Mesendoderm (in vitro differentiated cells): ENCODE measurements around the gene AMMECR1L.

Source experiments
- DNase-seq: peaks from one replicate; pipeline ENCODE4 v3.0.0; 2013
- H2AK5ac ChIP-seq: 2 replicates; pipeline ENCODE4 v1.6.1; 2013; ENCODE audit warnings: low read length, inconsistent platforms
- H2BK120ac ChIP-seq: 2 replicates; pipeline ENCODE4 v1.6.1; 2013; ENCODE audit warnings: low read depth, mild to moderate bottlenecking, low read length, moderate library complexity, mixed read lengths
- H2BK15ac ChIP-seq: replicated peaks from 2 replicates; pipeline ENCODE4 v1.6.1; 2013; ENCODE audit warnings: low read depth, mild to moderate bottlenecking, moderate library complexity
- H2BK5ac ChIP-seq: 2 replicates; pipeline ENCODE4 v1.6.1; 2013; ENCODE audit warnings: low read length, inconsistent platforms
- H3K18ac ChIP-seq: 2 replicates; pipeline ENCODE4 v1.6.1; 2013; ENCODE audit warnings: mild to moderate bottlenecking, low read length, mixed read lengths
- H3K23ac ChIP-seq: one replicate; pipeline ENCODE4 v1.6.1; 2013; ENCODE audit warnings: low read length
- H3K27ac ChIP-seq: 2 replicates; pipeline ENCODE4 v1.5.1; 2013; ENCODE audit warnings: low read depth, mild to moderate bottlenecking, inconsistent platforms, low read length, moderate library complexity
- H3K27me3 ChIP-seq: 2 replicates; pipeline ENCODE4 v1.6.1; 2013; ENCODE audit warnings: low read length, control low read depth, mild to moderate bottlenecking, inconsistent platforms; ENCODE audit not compliant: insufficient read depth, poor library complexity
- H3K36me3 ChIP-seq: 2 replicates; pipeline ENCODE4 v1.6.1; 2013; ENCODE audit warnings: low read length, inconsistent platforms; ENCODE audit not compliant: control insufficient read depth, insufficient read depth
- H3K4ac ChIP-seq: one replicate; pipeline ENCODE4 v1.6.1; 2013; ENCODE audit warnings: low read depth, mild to moderate bottlenecking, low read length, moderate library complexity
- H3K4me1 ChIP-seq: 2 replicates; pipeline ENCODE4 v1.6.1; 2013; ENCODE audit warnings: low read depth, low read length, inconsistent platforms; ENCODE audit not compliant: control insufficient read depth
- H3K4me2 ChIP-seq: 2 replicates; pipeline ENCODE4 v1.6.1; 2013; ENCODE audit warnings: low read length
- H3K4me3 ChIP-seq: 2 replicates; pipeline ENCODE4 v1.5.1; 2013; ENCODE audit warnings: mild to moderate bottlenecking, low read length
- H3K56ac ChIP-seq: one replicate; pipeline ENCODE4 v1.6.1; 2013; ENCODE audit warnings: low read length
- H3K79me1 ChIP-seq: 2 replicates; pipeline ENCODE4 v1.6.1; 2013; ENCODE audit warnings: low read length, inconsistent platforms
- H3K79me2 ChIP-seq: 2 replicates; pipeline ENCODE4 v1.6.1; 2013; ENCODE audit warnings: mild to moderate bottlenecking, low read length; ENCODE audit not compliant: control insufficient read depth, insufficient read depth
- H3K9ac ChIP-seq: 2 replicates; pipeline ENCODE4 v1.6.1; 2013; ENCODE audit warnings: low read length, inconsistent platforms
- H4K5ac ChIP-seq: one replicate; pipeline ENCODE4 v1.6.1; 2013; ENCODE audit warnings: low read length
- H4K8ac ChIP-seq: one replicate; pipeline ENCODE4 v1.6.1; 2013; ENCODE audit warnings: low read depth, mild to moderate bottlenecking, control low read depth, low read length, moderate library complexity
- WGBS: extraction: QIAGEN DNeasy Blood & Tissue Kit; methylation state at CpG from one replicate; pipeline ENCODE4 v1.1.7; 2013; ENCODE audit warnings: low lambda C conversion rate, missing lambda C conversion rate; ENCODE audit not compliant: insufficient coverage; ENCODE audit errors: extremely low coverage; 5-methylcytosine and 5-hydroxymethylcytosine counted together

The AMMECR1L gene

DNA sequence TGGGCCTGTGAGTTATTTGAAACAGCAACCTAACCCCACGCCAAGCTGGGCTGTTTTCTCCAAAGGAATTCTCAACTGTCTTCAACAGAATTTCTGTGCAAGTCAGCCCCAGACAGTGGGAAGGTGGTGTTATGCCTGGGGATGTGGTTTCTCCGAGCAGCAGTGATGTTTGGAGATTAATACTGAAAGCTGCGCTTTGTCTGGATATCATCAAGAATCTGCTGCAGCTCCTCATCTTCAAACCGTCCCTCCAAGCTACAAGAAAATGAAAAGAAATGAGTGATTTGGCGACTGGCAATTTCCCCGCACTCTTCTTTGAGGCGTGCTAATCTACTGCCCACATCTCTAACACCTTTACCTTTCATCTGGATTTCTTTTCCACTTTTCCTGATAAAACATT is 37.8 kb downstream of the AMMECR1L start:
- Histone ChIP-seq H4K5ac (no peak overlapping the region), H3K4me3 (no peak overlapping the region), H3K4me1 (no peaks in the 10 kb centered on the region), H2BK120ac (no peak overlapping the region), H3K79me1 (peaks cover 8% of the 10 kb centered on the region), H2BK5ac (no peak overlapping the region), H3K56ac (no peak overlapping the region), H3K18ac (no peak overlapping the region), H3K4me2 (no peak overlapping the region), H3K23ac (no peak overlapping the region), H3K9ac (no peak overlapping the region), H4K8ac (no peak overlapping the region), H2BK15ac (no peak overlapping the region), H3K27me3 (no peaks in the 10 kb centered on the region), H2AK5ac (no peak overlapping the region), H3K4ac (no peak overlapping the region), H3K27ac (no peak overlapping the region), H3K36me3 (peaks cover 10% of the 10 kb centered on the region), H3K79me2 (peaks cover 8% of the 10 kb centered on the region)
- no CpG with 5 or more reads among the region's 7 CpGs for WGBS
- DNase-seq = no peak

DNA sequence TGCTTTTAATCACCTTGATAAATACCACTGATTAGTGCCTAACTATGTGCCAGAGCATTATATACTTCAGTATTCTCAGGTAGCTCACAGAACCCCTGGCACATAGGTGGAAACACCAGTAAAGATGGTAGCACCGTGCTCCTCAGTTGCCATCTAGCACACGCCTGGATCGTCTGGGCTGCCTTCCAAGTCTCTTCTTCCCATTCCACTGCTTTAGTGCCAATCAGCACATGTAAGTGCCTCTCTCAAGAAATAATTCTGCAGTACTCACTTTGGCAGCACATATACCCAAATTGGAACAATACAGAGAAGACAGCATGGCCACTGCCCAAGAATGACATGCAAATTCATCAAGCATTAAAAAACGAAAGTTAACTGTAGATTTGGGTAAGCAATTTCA is 40.8 kb downstream of the AMMECR1L start:
- Histone ChIP-seq H3K9ac (no peak overlapping the region), H3K56ac (no peak overlapping the region), H2BK5ac (no peak overlapping the region), H2AK5ac (no peak overlapping the region), H3K36me3 (peaks cover 8% of the 10 kb centered on the region), H3K4me1 (no peaks in the 10 kb centered on the region), H3K4ac (no peak overlapping the region), H3K27ac (no peak overlapping the region), H3K79me1 (no peaks in the 10 kb centered on the region), H4K8ac (no peak overlapping the region), H2BK120ac (no peak overlapping the region), H3K27me3 (no peaks in the 10 kb centered on the region), H3K4me3 (no peak overlapping the region), H3K4me2 (no peak overlapping the region), H3K18ac (no peak overlapping the region), H2BK15ac (no peak overlapping the region), H3K23ac (no peak overlapping the region), H3K79me2 (no peaks in the 10 kb centered on the region), H4K5ac (no peak overlapping the region)
- no peak for DNase-seq
- WGBS = no CpG with 5 or more reads among the region's 4 CpGs

DNA sequence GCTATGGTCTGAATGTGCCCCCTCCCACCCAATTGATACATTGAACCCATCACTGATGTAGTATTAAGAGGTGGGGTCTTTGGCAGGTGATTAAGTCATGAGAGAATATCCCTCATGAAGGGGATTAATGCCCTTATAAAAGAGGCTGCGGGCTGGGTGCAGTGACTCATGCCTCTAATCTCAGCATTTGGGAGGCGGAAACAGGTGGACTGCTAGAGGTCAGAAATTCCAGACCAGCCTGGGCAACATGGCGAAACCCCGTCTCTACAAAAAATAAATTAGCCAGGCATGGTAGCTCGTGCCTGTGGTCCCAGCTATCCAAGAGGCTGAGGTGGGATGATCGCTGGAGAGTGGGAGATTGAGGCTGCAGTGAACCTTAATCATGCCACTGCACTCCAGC is 42.1 kb downstream of the AMMECR1L start:
- no peak for DNase-seq
- Histone ChIP-seq H3K23ac (no peak overlapping the region), H3K27ac (no peak overlapping the region), H3K27me3 (no peaks in the 10 kb centered on the region), H2BK5ac (no peak overlapping the region), H3K4ac (no peak overlapping the region), H2BK120ac (no peak overlapping the region), H3K79me1 (no peaks in the 10 kb centered on the region), H3K79me2 (no peaks in the 10 kb centered on the region), H3K9ac (no peak overlapping the region), H3K4me2 (no peak overlapping the region), H4K8ac (no peak overlapping the region), H3K4me1 (no peaks in the 10 kb centered on the region), H3K36me3 (peaks cover 8% of the 10 kb centered on the region), H3K56ac (no peak overlapping the region), H3K4me3 (no peak overlapping the region), H3K18ac (no peak overlapping the region), H2BK15ac (no peak overlapping the region), H2AK5ac (no peak overlapping the region), H4K5ac (no peak overlapping the region)
- no CpG with 5 or more reads among the region's 6 CpGs for WGBS

DNA sequence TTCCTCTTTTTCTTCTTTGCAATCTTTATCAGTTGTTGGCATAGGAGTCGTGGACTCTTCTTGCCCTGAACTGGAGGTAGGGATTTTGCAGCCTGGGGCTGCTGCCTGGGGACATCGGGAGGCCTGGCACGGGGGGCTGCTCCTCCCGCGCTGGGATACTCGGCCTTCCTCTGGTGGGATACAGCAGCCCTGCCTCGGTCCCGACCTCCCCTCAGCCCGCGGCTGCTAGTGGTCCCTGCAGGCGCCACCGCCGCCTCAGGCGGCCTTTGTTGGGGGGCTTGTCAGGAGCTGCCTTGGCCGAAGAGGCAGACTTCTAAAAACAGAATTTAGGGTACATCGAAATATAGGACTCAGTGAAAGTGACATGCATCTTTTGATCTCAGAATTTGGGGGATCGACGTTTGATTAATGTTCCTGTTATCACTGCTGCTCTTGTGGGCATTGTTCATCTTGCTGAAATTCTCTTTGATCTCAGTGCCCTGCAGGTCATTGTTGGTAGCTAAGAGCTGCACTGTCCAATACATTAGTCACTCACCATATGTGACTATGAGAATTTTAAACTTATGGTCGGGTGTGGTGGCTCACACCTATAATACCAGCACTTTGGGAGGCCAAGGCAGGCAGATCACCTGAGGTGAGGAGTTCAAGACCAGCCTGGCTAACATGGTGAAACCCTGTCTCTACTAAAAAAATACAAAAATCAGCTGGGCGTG is 44.1 kb downstream of the AMMECR1L start:
- no peak overlapping the region for H3K9ac ChIP-seq
- no peak overlapping the region for H2AK5ac ChIP-seq
- H3K4me2 ChIP-seq = no peak overlapping the region

DNA sequence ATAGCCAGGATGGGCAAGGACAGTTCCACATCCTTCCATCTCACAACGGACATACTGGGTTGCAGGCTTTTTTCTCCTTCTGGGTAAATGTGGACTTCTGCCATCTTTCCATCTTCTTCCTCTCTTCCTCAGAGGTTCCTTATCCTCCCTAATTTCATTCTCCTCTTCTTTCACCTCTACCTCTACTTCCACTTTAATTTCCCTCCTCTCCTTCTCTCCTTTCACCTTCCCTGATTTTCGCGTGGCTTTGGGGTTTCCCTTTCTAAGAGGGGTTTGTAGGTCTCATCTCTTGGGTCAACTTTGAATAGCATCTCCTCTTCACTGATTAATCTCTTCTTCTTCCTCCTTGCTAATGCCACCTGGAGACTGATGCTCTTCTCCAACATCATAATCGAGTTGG is 44.9 kb downstream of the AMMECR1L start:
- WGBS = no CpG with 5 or more reads among the region's 4 CpGs
- no peak overlapping the region for H4K8ac ChIP-seq
- no peak overlapping the region for H3K23ac ChIP-seq
- H3K4ac ChIP-seq = no peak overlapping the region
- H3K4me1 ChIP-seq = no peaks in the 10 kb centered on the region
- H2BK120ac ChIP-seq = no peak overlapping the region
- H3K27me3 ChIP-seq = no peaks in the 10 kb centered on the region
- no peak overlapping the region for H3K56ac ChIP-seq
- no peak overlapping the region for H3K9ac ChIP-seq
- H2AK5ac ChIP-seq = no peak overlapping the region
- no peak overlapping the region for H3K27ac ChIP-seq
- H2BK5ac ChIP-seq = no peak overlapping the region
- H4K5ac ChIP-seq = no peak overlapping the region
- no peak overlapping the region for H3K4me2 ChIP-seq
- no peak overlapping the region for H3K18ac ChIP-seq
- H3K4me3 ChIP-seq = no peak overlapping the region
- no peak overlapping the region for H2BK15ac ChIP-seq
- H3K79me2 ChIP-seq = no peaks in the 10 kb centered on the region
- no peak for DNase-seq
- peaks cover 2% of the 10 kb centered on the region for H3K36me3 ChIP-seq
- H3K79me1 ChIP-seq = no peaks in the 10 kb centered on the region

More for the DNA sequence above, 44.1 kb downstream of the AMMECR1L start:
- no peaks in the 10 kb centered on the region for H3K79me2 ChIP-seq
- no peak overlapping the region for H2BK15ac ChIP-seq
- no peak overlapping the region for H3K18ac ChIP-seq
- H3K79me1 ChIP-seq = no peaks in the 10 kb centered on the region
- H2BK5ac ChIP-seq = no peak overlapping the region
- no peak overlapping the region for H3K4me3 ChIP-seq
- H3K56ac ChIP-seq = no peak overlapping the region
- H3K4ac ChIP-seq = no peak overlapping the region
- WGBS = no CpG with 5 or more reads among the region's 20 CpGs
- no peaks in the 10 kb centered on the region for H3K4me1 ChIP-seq
- no peak overlapping the region for H4K8ac ChIP-seq
- H4K5ac ChIP-seq = no peak overlapping the region
- peaks cover 3% of the 10 kb centered on the region for H3K36me3 ChIP-seq
- no peak overlapping the region for H3K23ac ChIP-seq
- H3K27me3 ChIP-seq = no peaks in the 10 kb centered on the region
- no peak for DNase-seq
- no peak overlapping the region for H2BK120ac ChIP-seq
- no peak overlapping the region for H3K27ac ChIP-seq

DNA sequence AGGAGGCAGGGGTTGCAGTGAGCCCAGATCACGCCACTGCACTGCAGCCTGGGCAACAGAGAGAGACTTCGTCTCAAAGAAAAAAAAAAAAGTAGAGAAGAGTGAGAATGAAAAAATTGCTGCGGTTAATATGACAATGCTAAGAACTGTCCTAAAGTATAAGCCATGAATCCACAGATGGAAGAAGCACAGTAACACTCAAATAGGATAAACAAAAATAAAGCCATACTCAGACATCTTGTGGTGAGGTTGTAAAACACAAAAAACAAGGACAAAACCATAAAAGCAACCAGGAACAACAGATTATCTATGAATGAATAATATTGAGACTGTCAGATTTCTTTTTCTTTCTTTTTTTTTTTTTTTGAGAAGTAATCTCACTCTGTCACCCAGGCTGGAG is 50.8 kb downstream of the AMMECR1L start:
- H2BK120ac ChIP-seq = no peak overlapping the region
- no peak overlapping the region for H2BK5ac ChIP-seq
- no peak overlapping the region for H3K9ac ChIP-seq
- H3K27me3 ChIP-seq = no peaks in the 10 kb centered on the region
- no peak overlapping the region for H4K5ac ChIP-seq
- WGBS = no CpG with 5 or more reads among the region's 3 CpGs
- no peaks in the 10 kb centered on the region for H3K4me1 ChIP-seq
- no peak overlapping the region for H2AK5ac ChIP-seq
- no peak overlapping the region for H3K27ac ChIP-seq
- H3K18ac ChIP-seq = no peak overlapping the region
- no peak overlapping the region for H3K23ac ChIP-seq
- H3K4me3 ChIP-seq = no peak overlapping the region
- H3K4ac ChIP-seq = no peak overlapping the region
- no peak overlapping the region for H3K4me2 ChIP-seq
- H3K36me3 ChIP-seq = no peaks in the 10 kb centered on the region
- H3K56ac ChIP-seq = no peak overlapping the region
- H3K79me2 ChIP-seq = no peaks in the 10 kb centered on the region
- H4K8ac ChIP-seq = no peak overlapping the region
- H2BK15ac ChIP-seq = no peak overlapping the region
- no peaks in the 10 kb centered on the region for H3K79me1 ChIP-seq
- no peak for DNase-seq
